Activated T-helper 1 cell treated with anti-CD3 and anti-CD28 coated beads, Interleukin-12 subunit alpha, Interleukin-12 subunit beta, Interleukin-2, Interleukin-4 antibody, amounts not matched to agents 30 ng/mL and 10 ng/mL and 1 ng/mL, durations not matched to agents 14 hours and 24 hours and 36 hours (primary cell): ENCODE results near the gene ADGRD1. TPM values are rescaled to one million over a fixed set of nuclear protein-coding genes. Genes with fewer than 3 reads are reported as not detected.

Experiments used
- DNase-seq: peaks from one replicate; pipeline ENCODE4 v3.0.0; 2021; ENCODE audit warnings: low spot score
- H3K27ac Mint-ChIP-seq: one replicate; pipeline ENCODE4 v1.8.0; 2021; ENCODE audit warnings: mild to moderate bottlenecking, mixed read lengths
- H3K27me3 Mint-ChIP-seq: one replicate; pipeline ENCODE4 v1.8.0; 2022; ENCODE audit warnings: mild to moderate bottlenecking, moderate library complexity, mixed read lengths; ENCODE audit not compliant: insufficient read depth
- H3K36me3 Mint-ChIP-seq: one replicate; pipeline ENCODE4 v1.8.0; 2021; ENCODE audit warnings: low read depth, mixed read lengths
- H3K4me1 Mint-ChIP-seq: one replicate; pipeline ENCODE4 v1.8.0; 2021; ENCODE audit warnings: low read depth, mixed read lengths
- H3K4me3 Mint-ChIP-seq: one replicate; pipeline ENCODE4 v1.8.0; 2021; ENCODE audit warnings: mild to moderate bottlenecking, moderate library complexity, mixed read lengths
- H3K9me3 Mint-ChIP-seq: one replicate; pipeline ENCODE4 v1.8.0; 2021; ENCODE audit warnings: mixed read lengths
- intact Hi-C: fragments of 100-400 bp; cut with micrococcal nuclease; formaldehyde crosslinking; loops from one replicate; pipeline ENCODE4 v1.15.1; 2024
- total RNA-seq: library from RNA; stranded (reverse); gene quantifications from 2 replicates; pipeline ENCODE4 v1.2.3, GENCODE V29; 2022

ADGRD1 gene
- total RNA-seq, 1 donor from 2014 or later = 0.18 TPM

DNA sequence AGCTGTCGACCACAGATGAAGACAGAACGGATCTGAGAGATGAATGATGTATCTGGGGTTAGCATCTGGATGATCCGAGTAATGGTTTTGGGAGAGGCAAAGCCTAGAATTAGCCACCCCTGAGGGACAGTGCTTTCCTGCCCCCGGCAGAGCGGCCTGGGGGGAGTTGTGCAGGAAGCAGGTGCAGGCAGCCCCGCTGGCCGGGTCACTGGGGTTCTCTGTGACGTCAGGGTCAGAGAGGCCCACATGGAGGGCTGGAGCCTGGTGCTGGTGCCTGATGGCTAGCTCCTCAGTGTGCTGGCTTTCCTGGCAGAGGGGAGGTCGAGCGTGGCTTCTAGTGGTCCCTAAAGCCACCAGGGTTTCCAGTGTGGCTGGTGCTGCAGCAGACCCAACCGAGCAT, 70.3 kb downstream of the ADGRD1 start:
- Mint-ChIP-seq H3K4me1 (no peaks in the 10 kb centered on the region), H3K27me3 (peaks cover 2% of the 10 kb centered on the region), H3K4me3 (no peak overlapping the region), H3K9me3 (no peaks in the 10 kb centered on the region), H3K27ac (no peak overlapping the region), H3K36me3 (no peaks in the 10 kb centered on the region)
- intact Hi-C loops = no loop called here
- no peak for DNase-seq

DNA sequence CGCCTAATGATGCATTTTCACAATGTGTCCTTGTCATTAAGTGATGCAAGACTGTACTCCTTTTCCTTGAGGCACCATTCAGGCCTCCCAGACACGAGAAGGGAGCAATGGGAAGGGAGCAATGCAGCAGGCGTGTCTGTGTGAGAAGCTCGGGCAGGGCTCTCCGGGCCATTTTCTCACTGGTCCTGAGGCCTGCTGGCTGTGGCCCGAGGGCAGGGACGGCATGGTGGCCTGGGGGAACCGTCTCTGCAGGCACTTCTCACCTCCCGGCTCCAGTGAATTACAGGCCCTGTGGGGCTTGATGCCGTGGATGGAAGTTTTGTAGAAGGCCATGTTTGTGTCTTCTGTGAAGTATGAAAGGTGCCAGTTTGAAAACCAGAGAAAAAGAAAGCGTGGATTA, 71.0 kb downstream of the ADGRD1 start:
- Mint-ChIP-seq H3K36me3 (no peaks in the 10 kb centered on the region), H3K4me3 (no peak overlapping the region), H3K9me3 (no peaks in the 10 kb centered on the region), H3K4me1 (no peaks in the 10 kb centered on the region), H3K27me3 (peaks cover 2% of the 10 kb centered on the region), H3K27ac (no peak overlapping the region)
- no peak for DNase-seq
- intact Hi-C loops = no loop called here

DNA sequence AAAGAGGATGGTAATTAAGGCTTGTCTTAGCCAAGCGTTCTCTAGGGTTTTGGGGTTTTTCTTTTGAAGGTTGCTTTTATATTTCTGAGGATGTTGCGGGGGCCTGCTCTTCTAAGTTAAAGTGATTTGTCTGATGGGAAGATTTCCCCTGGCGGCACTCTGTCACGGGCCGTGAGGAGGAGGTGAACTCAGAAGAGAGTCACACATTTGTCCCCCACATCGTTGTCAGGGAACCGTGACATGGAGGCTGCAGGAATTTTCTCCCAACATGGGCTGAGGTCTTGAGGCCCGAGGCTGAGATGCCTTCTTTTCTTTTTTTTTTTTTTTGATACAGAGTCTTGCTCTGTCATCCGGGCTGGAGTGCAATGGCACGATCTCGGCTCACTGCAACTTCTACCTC, 71.5 kb downstream of the ADGRD1 start:
- Mint-ChIP-seq H3K27me3 (peaks cover 2% of the 10 kb centered on the region), H3K4me1 (no peaks in the 10 kb centered on the region), H3K4me3 (no peak overlapping the region), H3K36me3 (no peaks in the 10 kb centered on the region), H3K9me3 (no peaks in the 10 kb centered on the region), H3K27ac (no peak overlapping the region)
- DNase-seq = no peak
- intact Hi-C loops = no loop called here

DNA sequence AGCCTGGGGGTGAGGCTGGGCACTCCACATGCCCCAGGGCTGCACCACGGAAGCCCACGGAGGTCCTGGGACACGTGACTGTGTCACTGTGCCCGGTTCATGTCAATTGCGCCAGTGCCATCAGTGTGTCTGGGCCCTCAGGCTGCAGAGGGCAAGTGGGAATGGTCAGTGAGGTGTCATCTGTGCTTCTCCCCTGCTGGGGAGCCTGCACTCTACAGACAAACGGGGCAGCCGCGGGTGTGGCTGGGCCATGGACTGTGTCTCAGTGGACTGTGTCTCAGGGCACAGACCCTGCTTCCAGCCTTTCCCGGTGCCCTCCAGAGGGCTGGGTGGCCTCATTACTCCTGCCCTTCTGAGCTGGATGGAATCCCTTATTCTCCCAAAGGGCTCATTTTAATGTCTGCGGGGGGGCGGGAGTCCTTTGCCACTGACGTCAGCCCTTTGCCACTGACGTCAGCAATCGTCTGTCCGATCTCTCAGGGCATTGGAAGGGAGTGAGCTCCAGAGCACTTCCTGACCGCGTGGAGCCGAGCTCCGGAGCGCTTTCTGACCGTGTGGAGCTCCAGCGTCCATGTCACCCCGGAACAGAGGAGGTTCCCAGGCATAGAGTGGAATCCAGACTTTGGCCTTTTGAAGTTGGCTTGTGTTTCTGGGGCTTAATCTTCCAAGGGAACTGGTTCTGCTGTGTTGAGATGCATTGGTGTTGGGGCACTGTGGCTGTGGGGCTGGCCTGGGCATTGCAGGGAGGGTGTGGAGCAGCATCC, 72.4 kb downstream of the ADGRD1 start:
- no peaks in the 10 kb centered on the region for H3K4me1 Mint-ChIP-seq
- H3K36me3 Mint-ChIP-seq = no peaks in the 10 kb centered on the region
- H3K27ac Mint-ChIP-seq = no peak overlapping the region
- peaks cover 2% of the 10 kb centered on the region for H3K27me3 Mint-ChIP-seq
- no peak overlapping the region for H3K4me3 Mint-ChIP-seq
- intact Hi-C loops = no loop called here
- no peak for DNase-seq
- H3K9me3 Mint-ChIP-seq = no peaks in the 10 kb centered on the region

DNA sequence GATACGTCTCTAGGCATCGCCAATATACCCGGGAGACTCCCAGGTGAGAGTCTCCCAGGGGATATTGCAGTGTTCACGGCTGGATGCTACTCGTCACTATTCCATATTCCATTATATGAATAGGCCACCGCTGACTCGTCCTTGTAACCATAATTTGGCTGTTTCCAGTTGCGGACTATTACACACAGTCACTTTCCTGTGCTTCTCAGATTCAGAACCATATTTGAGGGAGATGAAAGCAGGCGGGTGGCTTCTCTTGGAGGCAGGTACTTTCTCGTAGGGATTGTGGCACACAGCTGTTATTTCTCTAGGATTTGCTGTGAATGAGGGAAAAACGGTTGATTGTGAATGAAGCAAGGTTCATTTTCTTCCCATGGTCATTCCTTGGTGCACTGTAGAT, 73.0 kb downstream of the ADGRD1 start:
- H3K4me3 Mint-ChIP-seq = no peak overlapping the region
- H3K27me3 Mint-ChIP-seq = peaks cover 2% of the 10 kb centered on the region
- no peaks in the 10 kb centered on the region for H3K36me3 Mint-ChIP-seq
- H3K9me3 Mint-ChIP-seq = no peaks in the 10 kb centered on the region
- DNase-seq = no peak
- no peak overlapping the region for H3K27ac Mint-ChIP-seq
- H3K4me1 Mint-ChIP-seq = no peaks in the 10 kb centered on the region
- intact Hi-C loops = no loop called here

DNA sequence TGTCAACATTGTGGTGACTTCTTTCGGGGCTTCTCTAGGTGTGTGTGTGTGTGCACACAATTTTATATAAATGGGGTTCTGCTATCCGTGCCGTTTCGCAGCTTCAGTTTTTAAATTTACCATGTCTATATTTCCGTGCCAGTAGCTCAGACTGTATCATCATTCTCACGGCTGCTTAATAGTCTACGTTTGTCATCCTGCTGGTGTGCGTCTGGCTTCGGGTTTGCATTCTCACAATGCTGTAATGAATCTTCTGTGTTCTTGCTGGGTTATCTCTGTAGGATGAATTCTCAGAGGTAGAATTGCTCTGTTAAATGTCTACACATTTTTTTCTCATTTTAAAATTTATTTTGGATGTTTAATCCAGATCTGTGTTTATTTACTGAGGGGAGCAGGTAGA, 73.6 kb downstream of the ADGRD1 start:
- Mint-ChIP-seq H3K4me1 (no peaks in the 10 kb centered on the region), H3K27me3 (peaks cover 2% of the 10 kb centered on the region), H3K27ac (no peak overlapping the region), H3K36me3 (no peaks in the 10 kb centered on the region), H3K4me3 (no peak overlapping the region), H3K9me3 (no peaks in the 10 kb centered on the region)
- intact Hi-C loops = no loop called here
- no peak for DNase-seq

DNA sequence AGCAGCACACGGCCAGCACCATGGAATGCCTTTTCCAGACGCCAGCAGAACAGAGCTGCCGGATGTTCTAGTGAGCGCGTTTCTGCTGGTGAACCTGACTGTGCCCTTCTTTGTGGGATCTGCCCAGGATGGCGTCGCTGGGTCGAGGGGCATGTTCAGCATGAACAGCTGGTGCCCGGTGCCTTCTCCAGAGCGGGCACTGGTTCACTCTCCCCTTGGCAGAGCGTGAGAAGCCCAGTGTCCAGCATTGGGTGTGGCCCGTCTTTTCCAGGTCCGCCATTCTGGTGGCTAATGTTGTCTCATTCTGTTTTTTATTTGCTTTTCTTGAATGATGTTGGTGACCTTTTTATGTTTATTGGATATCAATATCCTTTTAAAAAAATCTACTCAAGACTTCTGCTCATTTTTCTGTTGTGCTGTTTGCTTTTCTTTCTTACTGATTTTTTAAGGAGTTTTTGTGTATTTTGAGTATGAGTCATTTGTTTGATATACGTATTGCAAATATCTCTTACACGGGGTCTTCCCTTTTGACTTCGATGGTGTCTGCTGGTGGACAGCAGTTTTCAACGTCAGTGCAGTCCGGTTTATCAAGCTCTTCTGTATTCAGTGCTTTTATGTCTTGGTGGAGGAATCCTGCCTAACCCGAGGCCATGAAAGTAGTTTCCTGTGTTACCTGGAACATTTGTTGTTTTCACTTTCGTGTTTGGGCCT, 74.3 kb downstream of the ADGRD1 start:
- Mint-ChIP-seq H3K27ac (no peak overlapping the region), H3K36me3 (no peaks in the 10 kb centered on the region), H3K9me3 (no peaks in the 10 kb centered on the region), H3K4me3 (no peak overlapping the region), H3K27me3 (peaks cover 2% of the 10 kb centered on the region), H3K4me1 (no peaks in the 10 kb centered on the region)
- DNase-seq = no peak
- intact Hi-C loops = no loop called here

DNA sequence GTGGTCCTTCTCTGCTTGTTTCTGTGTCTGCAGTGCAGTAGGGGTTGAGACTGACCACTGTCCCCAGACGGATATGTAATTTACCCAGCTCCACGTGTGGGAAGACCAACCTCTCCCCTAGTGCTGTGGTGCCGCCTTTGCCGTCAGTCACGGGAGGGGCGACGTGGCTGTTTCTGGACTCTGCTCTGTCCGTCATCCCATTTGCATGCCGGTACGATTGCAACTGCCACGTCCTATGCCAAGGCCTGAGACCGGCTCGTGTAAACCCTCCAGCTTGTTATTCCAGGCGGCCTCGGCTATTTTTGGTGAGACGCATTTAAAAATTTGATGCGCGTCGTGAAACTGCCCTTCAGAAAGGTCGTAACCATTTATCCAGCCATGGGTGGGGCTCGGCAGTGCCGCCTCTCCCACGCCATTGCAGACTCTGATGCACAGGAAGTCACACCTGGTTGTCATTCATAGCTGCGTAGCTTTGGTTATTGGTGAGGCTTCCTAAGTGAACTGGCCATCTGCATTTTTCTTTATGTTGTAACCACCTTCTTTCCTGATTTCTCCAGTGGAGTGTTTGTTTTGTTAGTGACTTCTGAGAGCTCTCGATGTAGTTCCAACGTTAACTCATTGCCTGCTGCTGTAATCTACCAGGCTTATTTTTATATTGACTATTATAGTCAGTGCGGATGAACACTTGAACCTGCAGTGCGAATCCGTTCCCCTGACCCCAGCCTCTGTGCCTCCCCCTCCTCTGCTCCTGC, 75.1 kb downstream of the ADGRD1 start:
- peaks cover 2% of the 10 kb centered on the region for H3K27me3 Mint-ChIP-seq
- no peak overlapping the region for H3K27ac Mint-ChIP-seq
- H3K9me3 Mint-ChIP-seq = no peaks in the 10 kb centered on the region
- H3K4me3 Mint-ChIP-seq = no peak overlapping the region
- no peaks in the 10 kb centered on the region for H3K36me3 Mint-ChIP-seq
- H3K4me1 Mint-ChIP-seq = no peaks in the 10 kb centered on the region
- no peak for DNase-seq
- intact Hi-C loops = no loop called here

DNA sequence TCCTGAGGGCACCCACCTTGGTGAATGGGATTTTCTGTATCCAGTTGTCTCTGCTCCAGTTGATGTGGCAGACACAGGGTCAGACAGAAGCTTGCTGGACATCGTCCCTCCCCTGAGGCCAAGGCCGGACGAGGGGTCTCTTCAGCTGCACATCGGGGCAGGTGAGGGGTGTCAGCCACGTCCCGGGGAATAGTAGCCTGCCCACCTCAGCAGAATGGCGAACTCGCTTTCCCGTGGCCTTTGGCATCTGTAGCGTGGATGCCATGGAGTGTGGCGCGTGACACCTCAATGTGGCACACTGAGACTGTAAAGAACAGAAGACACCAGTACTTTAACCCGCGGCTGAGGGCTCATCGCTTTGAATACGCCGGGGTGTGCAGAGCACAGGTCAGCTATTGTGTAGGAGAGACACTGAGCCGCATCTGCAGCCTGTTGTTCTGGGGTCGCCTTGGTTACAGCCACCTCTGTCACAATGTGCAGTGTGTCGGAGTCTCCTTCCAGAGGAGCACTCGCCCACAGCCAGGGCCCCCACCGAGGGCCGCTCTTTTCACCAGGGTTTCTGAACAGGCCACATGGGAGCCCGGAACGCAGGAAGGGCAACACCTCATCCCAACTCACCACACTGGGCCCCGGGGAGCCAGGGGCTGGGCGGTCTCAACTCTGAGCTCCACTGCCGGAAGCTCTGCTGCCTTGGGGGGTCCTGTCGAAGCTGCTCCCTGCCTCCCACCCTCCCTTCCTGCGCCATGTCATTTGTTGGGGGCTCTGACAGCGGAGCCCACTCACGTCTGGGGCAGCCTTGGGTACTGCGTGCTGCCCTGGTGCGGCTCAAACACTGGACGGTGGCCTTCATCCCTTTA, 77.0 kb downstream of the ADGRD1 start:
- Mint-ChIP-seq H3K4me1 (no peaks in the 10 kb centered on the region), H3K9me3 (no peaks in the 10 kb centered on the region), H3K27me3 (peaks cover 2% of the 10 kb centered on the region), H3K27ac (no peak overlapping the region), H3K4me3 (no peak overlapping the region), H3K36me3 (no peaks in the 10 kb centered on the region)
- no peak for DNase-seq
- intact Hi-C loops = no loop called here

DNA sequence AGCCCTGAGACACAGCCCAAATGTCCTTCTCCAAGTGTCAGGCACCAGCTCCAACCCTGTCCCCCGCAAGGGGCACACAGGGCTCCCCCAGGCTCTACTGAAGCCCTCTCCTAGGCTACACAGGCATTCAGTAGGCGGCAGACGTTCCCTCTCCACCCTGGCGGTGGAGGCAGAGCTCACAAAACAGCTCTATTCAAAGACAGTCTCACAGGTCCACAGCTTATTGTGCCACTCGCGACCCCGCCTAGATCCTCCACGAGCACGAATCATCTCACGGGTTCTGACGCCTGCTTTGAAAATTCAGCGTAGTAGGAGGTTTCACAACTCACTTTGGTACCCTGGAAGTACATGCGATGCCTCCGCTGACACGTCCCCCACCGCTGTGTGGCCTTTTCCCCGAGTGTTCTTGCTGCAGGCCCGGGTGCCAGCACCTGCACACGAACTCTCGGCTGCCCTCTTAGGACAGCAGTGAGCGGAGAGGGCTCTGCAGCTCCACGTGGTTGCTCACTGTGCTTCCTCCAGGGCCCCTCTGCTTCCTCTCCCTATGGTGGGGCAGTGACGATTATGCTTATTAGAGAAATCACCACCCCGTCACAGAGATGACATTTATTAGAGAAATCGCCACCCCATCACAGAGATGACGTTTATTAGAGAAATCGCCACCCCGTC, 78.5 kb downstream of the ADGRD1 start:
- intact Hi-C loops = no loop called here
- peaks cover 10% of the 10 kb centered on the region for H3K9me3 Mint-ChIP-seq
- H3K36me3 Mint-ChIP-seq = no peaks in the 10 kb centered on the region
- H3K27ac Mint-ChIP-seq = no peak overlapping the region
- no peak for DNase-seq
- no peak overlapping the region for H3K4me3 Mint-ChIP-seq
- H3K27me3 Mint-ChIP-seq = peaks cover 2% of the 10 kb centered on the region
- no peaks in the 10 kb centered on the region for H3K4me1 Mint-ChIP-seq

DNA sequence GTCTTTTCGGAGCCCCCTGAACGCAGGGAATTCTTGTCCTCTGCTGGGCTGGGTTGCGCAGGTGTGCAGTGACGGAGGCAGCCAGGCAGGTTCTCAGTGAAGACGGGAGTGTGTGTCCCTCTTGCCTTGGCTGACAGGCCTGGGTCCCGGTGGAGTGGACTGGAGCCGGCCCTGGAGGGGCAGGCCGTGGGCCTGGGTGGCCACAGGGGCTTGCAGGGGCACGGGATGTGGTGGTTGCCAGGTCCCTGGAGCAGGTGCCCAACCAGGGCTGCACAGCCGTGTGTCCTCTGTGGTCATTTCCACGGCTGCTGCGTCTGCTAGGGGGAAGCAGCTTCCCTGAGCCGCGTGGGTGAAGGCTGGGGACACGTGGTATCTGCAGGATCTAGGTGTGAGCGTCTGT, 79.8 kb downstream of the ADGRD1 start:
- H3K27ac Mint-ChIP-seq = no peak overlapping the region
- intact Hi-C loops = no loop called here
- H3K4me1 Mint-ChIP-seq = no peaks in the 10 kb centered on the region
- no peak for DNase-seq
- H3K27me3 Mint-ChIP-seq = no peaks in the 10 kb centered on the region
- no peak overlapping the region for H3K4me3 Mint-ChIP-seq
- H3K36me3 Mint-ChIP-seq = no peaks in the 10 kb centered on the region
- H3K9me3 Mint-ChIP-seq = peaks cover 19% of the 10 kb centered on the region

DNA sequence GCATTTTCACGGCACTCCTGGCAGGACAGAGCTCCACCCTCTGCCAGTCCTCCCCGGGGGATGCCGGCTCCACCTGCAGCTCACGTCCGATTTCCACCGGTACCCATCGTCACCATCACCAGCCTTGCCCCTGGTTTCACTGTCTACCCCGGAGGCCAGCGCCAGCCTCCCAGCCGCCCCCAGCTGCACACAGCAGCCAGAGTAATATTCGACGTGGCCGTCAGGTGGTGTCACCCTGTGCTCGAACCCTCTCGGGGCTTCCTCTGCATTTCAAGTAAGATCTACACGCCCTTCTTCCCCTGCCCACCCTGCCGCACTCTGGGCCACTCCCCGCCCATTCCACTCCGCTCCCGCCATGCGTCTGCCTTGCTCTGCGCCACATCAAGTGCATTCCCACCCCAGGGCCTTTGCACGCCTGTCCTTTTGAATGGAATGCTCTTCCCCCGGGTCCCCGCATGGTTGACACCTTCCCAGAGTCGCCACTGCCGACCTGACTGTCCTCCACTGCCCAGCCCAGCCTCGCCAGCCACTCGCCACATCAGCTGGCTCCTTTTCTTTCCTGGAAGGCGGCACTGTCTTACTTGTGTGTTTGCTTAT, 80.3 kb downstream of the ADGRD1 start:
- peaks cover 19% of the 10 kb centered on the region for H3K9me3 Mint-ChIP-seq
- H3K4me3 Mint-ChIP-seq = no peak overlapping the region
- no peaks in the 10 kb centered on the region for H3K4me1 Mint-ChIP-seq
- H3K27ac Mint-ChIP-seq = no peak overlapping the region
- H3K27me3 Mint-ChIP-seq = no peaks in the 10 kb centered on the region
- no peaks in the 10 kb centered on the region for H3K36me3 Mint-ChIP-seq
- no peak for DNase-seq
- intact Hi-C loops = no loop called here
